Measurements from ENCODE around the gene TBC1D22A.
"Not testable (repeated sequence)": the region's sequence is repeated elsewhere in the genome, so short reads cannot be mapped to it uniquely, and the experiment has no call there.

Gene TBC1D22A

DNA sequence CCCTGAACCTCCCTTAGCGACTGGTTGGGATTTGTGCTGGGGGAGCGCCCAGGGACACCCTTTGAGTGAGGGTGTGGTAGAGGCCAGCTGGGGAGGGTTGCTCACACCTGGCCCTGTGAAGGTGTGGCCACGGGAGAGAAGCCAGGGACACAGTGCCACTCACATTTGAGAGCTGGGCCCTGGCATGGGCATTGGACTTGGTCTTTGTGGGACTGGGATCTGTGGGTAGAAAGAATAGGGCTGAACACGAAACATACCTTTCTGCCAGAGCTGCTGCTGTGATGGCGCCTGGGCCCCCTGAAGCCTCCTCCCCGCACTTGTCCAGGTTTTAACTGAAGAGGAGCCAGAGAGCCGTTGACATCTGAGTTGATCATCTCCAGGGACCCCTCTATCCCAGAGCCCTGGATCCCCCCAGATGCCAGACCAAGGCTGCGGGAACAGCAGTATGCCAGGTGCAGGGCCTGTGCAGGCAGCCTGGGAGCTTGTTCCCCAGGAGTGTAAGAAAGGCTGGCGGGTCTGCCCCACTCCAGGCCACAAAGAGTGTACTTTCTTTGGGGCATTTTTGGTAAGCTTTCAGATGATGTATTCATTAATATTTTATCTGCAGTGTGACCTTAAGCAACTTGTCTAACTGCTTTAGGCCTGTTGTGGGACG lies 284.1 kb downstream of the TBC1D22A start:
- DNase-seq (ENCODE audit: low read depth) = no peak

GRCh38 chr22:47047321-47048122 lies 285.1 kb downstream of the TBC1D22A start:
- no peak for DNase-seq (ENCODE audit: low read depth)

DNA sequence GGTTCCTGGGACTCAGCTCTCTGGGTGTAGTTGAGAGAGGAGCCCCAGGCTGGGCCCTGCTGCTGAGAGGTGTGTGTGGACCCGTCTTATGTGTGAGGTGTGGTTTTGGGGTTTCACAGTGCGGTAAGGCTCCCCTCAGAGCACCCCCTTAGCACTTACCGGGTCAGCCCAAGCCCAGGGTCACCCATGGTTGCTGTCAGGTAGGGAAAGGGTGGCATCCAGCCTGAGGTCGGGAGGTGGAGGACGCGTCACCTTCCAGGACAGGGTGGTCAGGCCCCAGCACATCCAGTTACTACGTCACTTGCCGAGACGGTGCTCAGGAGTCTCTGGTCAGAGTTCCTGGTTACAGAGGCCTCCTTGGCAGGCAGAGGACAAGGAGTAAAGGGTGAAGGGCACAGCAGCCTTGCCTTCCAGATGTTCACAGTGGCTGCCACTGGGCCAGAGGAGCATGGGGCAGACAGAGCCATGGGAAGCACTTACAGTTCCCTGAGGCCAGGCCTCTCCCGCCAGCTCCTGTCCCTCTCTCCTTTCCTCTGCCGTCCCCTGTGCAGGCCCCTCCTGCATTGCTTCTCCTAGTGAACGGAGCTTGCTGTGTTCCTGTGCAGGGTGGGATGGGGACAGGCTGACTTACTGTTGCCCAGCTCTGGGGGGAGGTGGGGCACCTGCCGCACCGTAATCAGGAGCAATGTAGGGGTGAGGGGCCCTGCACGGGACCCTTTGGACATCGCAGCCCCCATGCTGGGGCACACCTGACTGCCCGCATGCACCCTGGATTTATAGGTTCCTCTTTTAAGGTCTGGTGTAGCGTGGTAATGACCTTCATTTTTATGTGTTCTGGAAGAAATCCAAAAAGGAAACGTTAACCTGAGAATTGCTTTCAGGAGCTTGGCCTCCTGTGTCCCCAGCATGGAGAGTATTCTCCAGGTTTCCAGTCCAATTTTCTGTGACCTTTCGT lies 285.9 kb downstream of the TBC1D22A start:
- DNase-seq (ENCODE audit: low read depth) = no peak

DNA sequence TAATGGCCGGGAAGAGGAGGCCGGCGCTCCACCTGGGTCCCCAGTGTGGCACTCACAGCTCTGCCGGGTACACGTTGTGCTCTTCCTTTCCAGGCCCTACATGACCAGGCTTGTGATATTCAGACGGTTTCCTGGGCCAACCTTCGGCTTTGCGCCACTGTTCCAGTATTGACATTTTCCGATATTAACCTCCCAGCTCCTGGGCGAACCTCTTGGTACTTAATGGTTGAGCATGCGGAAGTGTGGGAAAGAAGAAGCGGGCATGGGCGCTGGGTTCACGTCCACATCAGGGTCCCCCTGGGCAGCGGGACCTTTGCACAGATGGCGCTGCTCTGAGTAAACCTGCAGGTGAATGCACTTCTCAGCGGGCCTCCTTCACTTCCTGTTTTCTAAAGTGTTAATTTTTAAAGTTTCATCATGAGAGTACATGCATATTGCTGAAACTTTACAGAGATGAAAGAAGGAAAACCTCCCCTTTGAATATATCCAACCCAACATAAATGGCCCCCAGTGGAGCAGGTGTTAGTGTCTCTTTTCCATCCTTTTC lies 286.7 kb downstream of the TBC1D22A start:
- no peak for DNase-seq (ENCODE audit: low read depth)

DNA sequence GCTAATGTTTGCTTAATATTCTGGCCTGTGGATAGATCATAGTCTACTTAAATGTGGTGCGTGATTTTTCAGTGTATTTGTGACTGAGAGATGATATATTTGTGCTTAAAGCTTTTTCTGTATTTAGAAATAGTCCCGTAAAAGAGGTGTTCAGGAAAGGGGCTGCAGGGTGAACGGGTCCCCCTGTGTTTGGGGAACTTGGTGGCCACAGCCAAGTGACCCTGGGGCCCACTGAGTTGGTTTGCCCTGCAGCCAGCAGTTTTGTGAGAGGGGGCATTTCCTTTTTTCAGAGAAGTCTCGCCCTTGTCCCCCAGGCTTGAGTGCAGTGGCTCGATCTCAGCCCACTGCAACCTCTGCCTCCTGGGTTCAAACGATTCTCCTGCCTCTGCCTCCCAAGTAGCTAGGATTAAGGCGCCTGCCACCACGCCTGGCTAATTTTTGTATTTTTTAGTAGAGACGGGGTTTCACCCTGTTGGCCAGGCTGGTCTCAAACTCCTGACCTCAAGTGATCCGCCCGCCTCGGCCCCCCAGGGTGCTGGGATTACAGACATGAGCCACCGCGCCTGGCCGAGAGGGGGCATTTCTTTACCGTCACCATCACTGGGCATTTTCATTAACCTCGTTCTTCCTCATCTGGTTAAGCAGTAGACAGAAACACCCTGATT lies 287.4 kb downstream of the TBC1D22A start:
- DNase-seq (ENCODE audit: low read depth) = not testable (repeated sequence)

DNA sequence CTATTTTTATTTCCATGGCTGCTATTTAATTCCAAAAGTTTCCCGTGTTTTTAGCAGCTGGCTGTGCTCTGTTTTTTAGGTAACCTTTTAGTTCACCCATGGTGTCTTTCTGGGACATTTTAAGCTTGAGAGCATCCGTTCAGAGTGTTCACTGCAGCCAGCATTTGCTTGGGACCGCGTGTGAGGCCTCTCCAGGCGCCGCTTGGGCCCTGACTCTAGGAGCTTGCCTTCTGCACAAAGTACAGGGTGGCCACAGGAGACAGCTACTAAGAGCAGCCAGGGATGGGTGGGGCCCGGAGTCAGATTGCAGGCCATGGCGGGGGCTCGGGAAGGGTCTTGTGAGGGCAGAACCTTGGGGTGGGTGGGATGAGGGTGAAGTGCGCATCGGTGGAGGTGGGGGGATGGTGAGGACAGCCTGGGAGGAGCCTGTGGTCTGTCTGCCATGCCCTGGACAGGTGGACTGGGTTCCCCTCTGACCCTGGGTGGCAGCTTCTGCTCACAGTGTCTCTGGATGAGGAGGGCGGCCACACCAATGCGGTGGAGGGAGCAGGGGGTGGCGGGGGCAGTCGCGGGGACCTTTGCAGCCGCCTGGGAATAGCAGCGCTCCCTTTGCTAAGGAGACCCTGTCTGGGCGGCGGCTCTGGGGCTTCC lies 288.1 kb downstream of the TBC1D22A start:
- no peak for DNase-seq (ENCODE audit: low read depth)

DNA sequence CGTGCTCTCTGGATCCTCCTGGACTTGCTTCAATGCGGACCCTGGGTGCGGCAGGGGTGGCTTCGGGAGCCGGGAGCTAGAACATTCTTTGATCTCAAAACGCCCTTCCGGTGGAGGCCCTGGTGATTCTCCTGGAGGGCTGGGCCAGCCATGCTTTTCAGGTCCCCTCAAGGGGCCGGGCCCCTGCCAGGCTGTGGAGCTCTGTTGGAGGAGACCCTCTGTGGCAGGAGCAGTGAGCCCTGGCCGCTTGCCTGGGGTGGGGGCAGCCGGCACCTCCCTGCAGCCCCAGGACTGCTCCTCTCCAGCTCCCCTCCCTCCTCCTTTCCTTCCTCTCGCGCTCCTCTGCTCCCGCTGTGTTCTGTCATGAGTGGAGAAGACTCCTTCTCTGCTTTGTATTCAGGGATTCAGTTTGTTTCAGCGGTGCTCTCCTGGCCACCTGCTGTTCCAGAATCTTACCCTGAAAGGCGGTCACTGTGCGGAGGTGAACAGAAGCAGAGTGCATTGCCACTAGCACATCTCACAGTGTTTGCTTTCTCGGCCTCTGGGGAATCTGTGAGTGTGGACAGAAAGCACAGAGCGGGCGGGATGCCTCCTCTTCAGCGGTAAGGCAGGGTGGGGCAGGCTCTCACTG lies 289.1 kb downstream of the TBC1D22A start:
- no peak for DNase-seq (ENCODE audit: low read depth)

- no peak for DNase-seq (ENCODE audit: low read depth)
Observed at GRCh38 chr22:47052236-47053012, 290.0 kb downstream of the TBC1D22A start.

DNA sequence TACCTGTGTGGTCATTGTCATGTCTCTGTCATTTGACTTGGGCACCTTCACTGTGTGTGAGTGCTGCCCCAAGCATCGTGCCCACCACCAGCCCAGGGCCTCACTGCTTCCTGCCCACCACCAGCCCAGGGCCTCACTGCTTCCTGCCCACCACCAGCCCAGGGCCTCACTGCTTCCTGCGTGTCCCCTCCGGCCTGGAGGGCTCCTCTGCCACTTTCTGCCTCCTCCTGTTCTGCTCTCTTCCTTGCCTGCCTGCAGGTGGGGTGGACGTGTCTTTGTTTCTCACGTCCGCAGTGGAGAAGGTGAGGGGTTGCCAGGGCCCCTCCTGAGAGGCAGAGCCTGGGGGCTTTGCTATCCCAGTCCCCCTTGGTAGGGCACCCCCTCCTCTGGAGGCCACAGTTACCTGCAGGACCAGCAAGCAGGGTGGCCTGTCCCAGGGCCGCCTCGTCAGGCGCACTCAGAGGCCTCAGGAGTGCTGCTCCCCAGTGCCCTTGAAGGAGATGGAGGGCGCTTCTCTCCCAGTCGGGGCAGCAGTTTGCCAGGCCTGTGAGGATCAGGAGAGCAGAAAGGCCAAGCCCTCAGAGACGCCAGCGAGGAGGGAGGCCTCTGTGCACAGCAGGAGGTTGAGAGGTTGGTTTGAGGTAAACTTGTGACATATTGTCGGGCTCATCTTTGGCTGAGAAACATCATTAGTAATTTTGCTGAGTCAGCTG lies 290.7 kb downstream of the TBC1D22A start:
- DNase-seq (ENCODE audit: low read depth) = no peak

GRCh38 chr22:47053726-47054141 lies 291.3 kb downstream of the TBC1D22A start:
- DNase-seq (ENCODE audit: low read depth) = peak; percentile 21

- no peak for DNase-seq (ENCODE audit: low read depth)
Observed at GRCh38 chr22:47054231-47055072, 292.0 kb downstream of the TBC1D22A start.

DNA sequence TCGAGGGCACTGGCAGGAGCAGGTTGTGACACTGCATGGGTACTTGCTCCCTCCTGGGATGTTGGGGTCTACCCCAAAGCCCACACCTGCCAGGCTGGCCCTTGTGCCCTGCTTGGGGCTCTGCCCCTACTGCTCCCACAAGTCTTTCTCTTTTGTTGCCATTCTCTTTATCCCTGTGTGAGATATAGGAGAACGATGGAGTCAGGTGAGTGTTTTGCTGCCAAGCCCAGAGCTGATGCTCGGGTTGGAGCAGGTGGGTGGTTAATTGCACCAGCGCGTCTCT lies 292.6 kb downstream of the TBC1D22A start:
- DNase-seq (ENCODE audit: low read depth) = no peak

DNA sequence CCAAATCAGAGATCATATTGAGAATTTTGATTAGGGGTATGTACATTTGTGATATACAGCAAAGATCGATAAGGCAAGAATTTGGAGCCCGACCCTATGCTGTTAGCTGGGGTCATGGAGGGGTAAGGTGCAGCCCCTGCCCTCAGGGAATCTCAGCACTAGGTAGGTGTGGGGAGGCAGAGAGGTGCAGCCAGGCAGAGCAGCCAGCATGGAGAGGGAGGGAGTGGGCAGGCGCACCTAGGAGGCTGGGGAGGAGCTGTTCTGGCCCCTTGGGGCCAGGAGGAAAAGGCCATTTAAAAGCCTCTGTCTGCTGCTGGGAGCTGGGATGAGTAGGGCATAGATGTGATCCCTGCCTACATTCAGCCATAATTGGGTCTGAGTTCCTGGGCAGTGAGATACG lies 293.0 kb downstream of the TBC1D22A start:
- DNase-seq (ENCODE audit: low read depth) = no peak

DNA sequence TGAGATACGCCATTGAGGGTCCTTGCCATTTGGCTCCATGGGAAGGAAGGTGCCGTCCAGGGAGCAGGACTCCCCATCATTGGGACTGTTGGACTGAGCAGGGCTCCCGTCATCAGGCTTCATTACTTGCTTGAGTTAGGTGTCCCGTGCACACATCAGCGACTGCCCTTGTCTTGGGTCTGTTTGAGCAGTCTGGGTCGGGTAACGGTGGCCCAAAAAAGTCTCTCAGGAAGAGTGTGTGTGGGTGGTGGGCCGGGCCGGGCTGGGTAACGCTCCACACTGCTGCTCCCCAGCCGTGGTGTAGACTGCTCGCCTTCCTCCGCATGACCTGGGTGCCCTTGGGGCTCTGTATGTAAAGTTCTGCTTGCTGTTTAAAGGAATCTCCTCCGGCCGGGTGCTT lies 293.5 kb downstream of the TBC1D22A start:
- no peak for DNase-seq (ENCODE audit: low read depth)

GRCh38 chr22:47056361-47056760 lies 293.9 kb downstream of the TBC1D22A start:
- no peak for DNase-seq (ENCODE audit: low read depth)

DNA sequence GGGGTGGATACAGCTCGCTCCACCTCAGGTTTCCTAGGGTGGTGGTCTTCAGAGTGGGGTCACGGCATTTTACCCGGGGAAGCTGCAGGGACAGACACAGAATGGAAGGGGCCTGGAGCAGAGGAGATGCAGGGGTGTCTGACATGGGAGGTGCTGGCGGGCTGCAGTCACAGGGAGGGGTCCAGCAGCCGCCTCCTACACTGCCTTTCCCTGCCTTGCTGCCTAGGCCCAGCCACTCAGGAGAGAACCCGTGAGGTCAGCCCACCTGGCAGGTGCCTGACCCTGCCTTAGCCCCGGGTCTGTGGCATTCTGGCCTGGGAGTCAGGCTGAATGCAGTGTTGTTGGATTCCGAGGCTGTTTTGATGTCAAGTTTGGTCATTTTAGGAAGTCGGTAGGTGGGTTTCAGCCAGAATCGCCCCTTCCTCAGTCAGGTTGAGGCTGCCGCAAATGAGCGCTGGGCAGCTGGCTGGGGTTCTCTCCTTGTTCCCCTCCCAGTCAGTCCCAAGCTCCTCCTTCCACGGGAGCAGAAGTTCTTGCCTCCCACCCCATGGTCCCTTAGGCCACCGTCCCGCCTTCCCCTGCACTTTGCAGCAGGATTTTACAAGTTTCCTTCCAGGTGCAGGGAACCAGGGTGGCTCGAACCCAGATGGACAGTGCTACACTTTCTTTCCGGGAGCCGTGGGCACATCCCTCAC lies 294.5 kb downstream of the TBC1D22A start:
- no peak for DNase-seq (ENCODE audit: low read depth)

GRCh38 chr22:47057916-47058585 lies 295.6 kb downstream of the TBC1D22A start:
- no peak for DNase-seq (ENCODE audit: low read depth)

All from fibroblast of gingiva (primary cell).